Skin of body (tissue), 2 donors: ENCODE data around the gene MBD3L5. TPM values are rescaled to one million over a fixed set of nuclear protein-coding genes. Genes with fewer than 3 reads are reported as not detected.
A peak's percentile ranks its signal among the peaks of the same experiment; 100 is the strongest.
"Not testable (repeated sequence)": the region's sequence is repeated elsewhere in the genome, so short reads cannot be mapped to it uniquely, and the experiment has no call there.

Experiments used
- DNase-seq: peaks from one replicate; lab custom pipeline; 2025; lab: John Stamatoyannopoulos, UW
- total RNA-seq: library from RNA; depleted of rRNA; stranded (reverse); fragments of >200 nt; gene quantifications from one replicate; pipeline ENCODE4 v1.2.3, GENCODE V29; 2014

Gene MBD3L5
- total RNA-seq, 1 donor from 2014 or later: not detected

GRCh38 chr19:7051421-7051820 lies 21.0 kb downstream of the MBD3L5 start:
- DNase-seq: not testable (repeated sequence)

GRCh38 chr19:7052896-7053295 lies 22.5 kb downstream of the MBD3L5 start:
- not testable (repeated sequence) for DNase-seq

- not testable (repeated sequence) for DNase-seq
These were observed 24.4 kb downstream of the MBD3L5 start for GRCh38 chr19:7054635-7055368.

GRCh38 chr19:7055679-7056078 lies 25.3 kb downstream of the MBD3L5 start:
- not testable (repeated sequence) for DNase-seq

- DNase-seq: not testable (repeated sequence)
These were observed 26.0 kb downstream of the MBD3L5 start for GRCh38 chr19:7056371-7056770.

GRCh38 chr19:7058576-7058975 lies 28.2 kb downstream of the MBD3L5 start, which contains the start of gene MBD3L3:
Gene MBD3L3 (minus strand): TSS chr19:7058676. CDS start chr19:7058605, 71 bp downstream.
- DNase-seq: not testable (repeated sequence)

GRCh38 chr19:7059977-7060376 lies 29.6 kb downstream of the MBD3L5 start:
- not testable (repeated sequence) for DNase-seq

- no peak for DNase-seq
These were observed 33.0 kb downstream of the MBD3L5 start for GRCh38 chr19:7063339-7063738.

- no peak for DNase-seq
These were observed 33.5 kb downstream of the MBD3L5 start for GRCh38 chr19:7063764-7064418.

- DNase-seq: not testable (repeated sequence)
These were observed 36.7 kb downstream of the MBD3L5 start for GRCh38 chr19:7067122-7067521.

- DNase-seq: no peak
These were observed 37.3 kb downstream of the MBD3L5 start for GRCh38 chr19:7067716-7068115.

GRCh38 chr19:7068599-7068998 lies 38.2 kb downstream of the MBD3L5 start:
- DNase-seq: no peak

- peak; percentile 98 for DNase-seq
These were observed 38.9 kb downstream of the MBD3L5 start, which contains the start of gene ZNF557 for GRCh38 chr19:7069042-7069903. Gene ZNF557 (plus strand): TSS chr19:7069703. CDS start chr19:7075075, 5,372 bp downstream.

GRCh38 chr19:7069904-7070226 lies 39.5 kb downstream of the MBD3L5 start:
- DNase-seq: no peak

- DNase-seq: no peak
These were observed 42.2 kb downstream of the MBD3L5 start for GRCh38 chr19:7072541-7072940.

- DNase-seq: no peak
These were observed 44.4 kb downstream of the MBD3L5 start for GRCh38 chr19:7074705-7075282.

- no peak for DNase-seq
These were observed 45.8 kb downstream of the MBD3L5 start for GRCh38 chr19:7076151-7076550.

- no peak for DNase-seq
These were observed 47.6 kb downstream of the MBD3L5 start for GRCh38 chr19:7078008-7078407.
